ENCODE data around the gene RAI2. TPM values are rescaled to one million over a fixed set of nuclear protein-coding genes. Genes with fewer than 3 reads are reported as not detected.

Gene RAI2
- total RNA-seq, 1 experiment from 2014 or later = 0.77 TPM

DNA sequence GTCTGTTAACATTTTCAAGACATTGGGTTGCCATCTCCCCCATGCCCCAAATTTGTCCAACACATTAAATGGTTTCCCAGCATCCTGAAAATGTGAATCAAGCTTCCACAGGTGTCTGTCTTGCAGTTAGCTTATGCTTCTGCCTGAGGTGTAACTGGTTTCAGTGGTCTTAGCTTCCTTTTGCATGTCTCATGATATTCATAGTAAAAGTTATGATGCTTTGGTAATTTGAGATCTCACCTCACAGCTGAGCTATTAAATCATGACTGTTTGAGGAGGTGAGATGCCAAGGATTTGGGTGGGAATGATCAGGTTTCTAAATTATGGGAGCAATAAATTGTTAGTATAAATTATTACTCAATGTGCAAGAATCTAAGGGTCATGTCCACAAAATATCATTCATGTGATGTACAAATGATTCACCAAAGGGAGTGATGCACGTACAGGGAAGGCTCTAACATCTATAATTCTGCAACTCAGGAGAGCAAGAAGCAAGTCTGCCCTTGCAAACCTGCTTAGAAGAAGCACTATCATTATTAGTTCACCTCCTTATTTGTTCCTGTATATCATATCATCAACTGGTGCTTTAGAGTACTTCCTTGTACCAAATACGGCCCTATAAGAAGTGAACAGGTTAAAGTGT lies 17.1 kb upstream of the RAI2 start:
- ATAC-seq (no peak), DNase-seq (ENCODE audit: low spot score) (no peak)
- Mint-ChIP-seq H3K36me3 (no peaks in the 10 kb centered on the region), H3K4me1 (peaks cover 4% of the 10 kb centered on the region), H3K4me3 (no peak overlapping the region), H3K27ac (no peak overlapping the region), H3K9me3 (no peaks in the 10 kb centered on the region), H3K27me3 (ENCODE audit: low read depth) (peaks cover 19% of the 10 kb centered on the region)
- ChIA-PET POLR2A (no interaction called here), CTCF (interaction anchor here (1.7 kb wide), 1 partner anchor 66 kb away, joined by 4 read pairs; no protein-coding TSS in a partner anchor)
- TF ChIP-seq NR3C1 (CRISPR knock-in tag; conservative IDR thresholded peaks at IDR 0.05; ENCODE audit: low read depth) (no peak), CREB1 (CRISPR knock-in tag; IDR thresholded peaks at IDR 0.05) (no peak)
- TF ChIP-seq, protein P1, sequence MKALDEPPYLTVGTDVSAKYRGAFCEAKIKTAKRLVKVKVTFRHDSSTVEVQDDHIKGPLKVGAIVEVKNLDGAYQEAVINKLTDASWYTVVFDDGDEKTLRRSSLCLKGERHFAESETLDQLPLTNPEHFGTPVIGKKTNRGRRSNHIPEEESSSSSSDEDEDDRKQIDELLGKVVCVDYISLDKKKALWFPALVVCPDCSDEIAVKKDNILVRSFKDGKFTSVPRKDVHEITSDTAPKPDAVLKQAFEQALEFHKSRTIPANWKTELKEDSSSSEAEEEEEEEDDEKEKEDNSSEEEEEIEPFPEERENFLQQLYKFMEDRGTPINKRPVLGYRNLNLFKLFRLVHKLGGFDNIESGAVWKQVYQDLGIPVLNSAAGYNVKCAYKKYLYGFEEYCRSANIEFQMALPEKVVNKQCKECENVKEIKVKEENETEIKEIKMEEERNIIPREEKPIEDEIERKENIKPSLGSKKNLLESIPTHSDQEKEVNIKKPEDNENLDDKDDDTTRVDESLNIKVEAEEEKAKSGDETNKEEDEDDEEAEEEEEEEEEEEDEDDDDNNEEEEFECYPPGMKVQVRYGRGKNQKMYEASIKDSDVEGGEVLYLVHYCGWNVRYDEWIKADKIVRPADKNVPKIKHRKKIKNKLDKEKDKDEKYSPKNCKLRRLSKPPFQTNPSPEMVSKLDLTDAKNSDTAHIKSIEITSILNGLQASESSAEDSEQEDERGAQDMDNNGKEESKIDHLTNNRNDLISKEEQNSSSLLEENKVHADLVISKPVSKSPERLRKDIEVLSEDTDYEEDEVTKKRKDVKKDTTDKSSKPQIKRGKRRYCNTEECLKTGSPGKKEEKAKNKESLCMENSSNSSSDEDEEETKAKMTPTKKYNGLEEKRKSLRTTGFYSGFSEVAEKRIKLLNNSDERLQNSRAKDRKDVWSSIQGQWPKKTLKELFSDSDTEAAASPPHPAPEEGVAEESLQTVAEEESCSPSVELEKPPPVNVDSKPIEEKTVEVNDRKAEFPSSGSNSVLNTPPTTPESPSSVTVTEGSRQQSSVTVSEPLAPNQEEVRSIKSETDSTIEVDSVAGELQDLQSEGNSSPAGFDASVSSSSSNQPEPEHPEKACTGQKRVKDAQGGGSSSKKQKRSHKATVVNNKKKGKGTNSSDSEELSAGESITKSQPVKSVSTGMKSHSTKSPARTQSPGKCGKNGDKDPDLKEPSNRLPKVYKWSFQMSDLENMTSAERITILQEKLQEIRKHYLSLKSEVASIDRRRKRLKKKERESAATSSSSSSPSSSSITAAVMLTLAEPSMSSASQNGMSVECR (CRISPR knock-in tag; IDR thresholded peaks at IDR 0.05; ENCODE audit: borderline replicate concordance) = no peak
- TF ChIP-seq, protein P2, sequence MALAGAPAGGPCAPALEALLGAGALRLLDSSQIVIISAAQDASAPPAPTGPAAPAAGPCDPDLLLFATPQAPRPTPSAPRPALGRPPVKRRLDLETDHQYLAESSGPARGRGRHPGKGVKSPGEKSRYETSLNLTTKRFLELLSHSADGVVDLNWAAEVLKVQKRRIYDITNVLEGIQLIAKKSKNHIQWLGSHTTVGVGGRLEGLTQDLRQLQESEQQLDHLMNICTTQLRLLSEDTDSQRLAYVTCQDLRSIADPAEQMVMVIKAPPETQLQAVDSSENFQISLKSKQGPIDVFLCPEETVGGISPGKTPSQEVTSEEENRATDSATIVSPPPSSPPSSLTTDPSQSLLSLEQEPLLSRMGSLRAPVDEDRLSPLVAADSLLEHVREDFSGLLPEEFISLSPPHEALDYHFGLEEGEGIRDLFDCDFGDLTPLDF (CRISPR knock-in tag; IDR thresholded peaks at IDR 0.05) = no peak

DNA sequence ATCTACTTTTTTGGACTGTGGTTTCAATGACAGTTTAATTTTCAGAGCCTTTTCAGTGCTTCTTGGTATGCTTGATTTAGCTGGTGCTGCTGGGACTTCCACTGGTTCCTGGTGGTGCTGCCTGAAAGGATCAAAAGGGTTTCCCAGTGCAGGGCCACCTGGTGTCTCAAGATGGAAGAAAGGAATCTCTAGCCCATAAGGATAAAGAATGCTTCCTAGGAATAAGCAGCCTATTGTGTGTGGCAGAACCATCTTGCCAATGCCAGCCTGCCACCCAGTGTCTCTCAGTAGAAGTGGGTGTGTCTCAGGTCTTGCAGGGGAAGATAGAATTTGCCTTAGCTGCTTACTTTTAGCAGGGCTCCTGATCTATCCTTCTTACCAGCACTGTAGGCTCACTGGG lies 15.0 kb upstream of the RAI2 start:
- Mint-ChIP-seq H3K9me3 (no peaks in the 10 kb centered on the region), H3K4me3 (no peak overlapping the region), H3K27ac (no peak overlapping the region), H3K27me3 (ENCODE audit: low read depth) (peaks cover 7% of the 10 kb centered on the region), H3K36me3 (no peaks in the 10 kb centered on the region), H3K4me1 (peaks cover 4% of the 10 kb centered on the region)
- no peak for DNase-seq (ENCODE audit: low spot score)
- TF ChIP-seq, protein P3, sequence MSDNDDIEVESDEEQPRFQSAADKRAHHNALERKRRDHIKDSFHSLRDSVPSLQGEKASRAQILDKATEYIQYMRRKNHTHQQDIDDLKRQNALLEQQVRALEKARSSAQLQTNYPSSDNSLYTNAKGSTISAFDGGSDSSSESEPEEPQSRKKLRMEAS (CRISPR knock-in tag; IDR thresholded peaks at IDR 0.05) = no peak
- no peak for TF ChIP-seq ELF4 (CRISPR knock-in tag; IDR thresholded peaks at IDR 0.05; ENCODE audit: low read depth)
- TF ChIP-seq ZNF423 (CRISPR knock-in tag; IDR thresholded peaks at IDR 0.05) = no peak
- TF ChIP-seq, protein P4, sequence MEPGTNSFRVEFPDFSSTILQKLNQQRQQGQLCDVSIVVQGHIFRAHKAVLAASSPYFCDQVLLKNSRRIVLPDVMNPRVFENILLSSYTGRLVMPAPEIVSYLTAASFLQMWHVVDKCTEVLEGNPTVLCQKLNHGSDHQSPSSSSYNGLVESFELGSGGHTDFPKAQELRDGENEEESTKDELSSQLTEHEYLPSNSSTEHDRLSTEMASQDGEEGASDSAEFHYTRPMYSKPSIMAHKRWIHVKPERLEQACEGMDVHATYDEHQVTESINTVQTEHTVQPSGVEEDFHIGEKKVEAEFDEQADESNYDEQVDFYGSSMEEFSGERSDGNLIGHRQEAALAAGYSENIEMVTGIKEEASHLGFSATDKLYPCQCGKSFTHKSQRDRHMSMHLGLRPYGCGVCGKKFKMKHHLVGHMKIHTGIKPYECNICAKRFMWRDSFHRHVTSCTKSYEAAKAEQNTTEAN (CRISPR knock-in tag; IDR thresholded peaks at IDR 0.05) = no peak
- TF ChIP-seq ZNF317 (CRISPR knock-in tag; IDR thresholded peaks at IDR 0.05; ENCODE audit: borderline replicate concordance, low read depth) = no peak
- no peak for TF ChIP-seq ZNF396 (CRISPR knock-in tag; IDR thresholded peaks at IDR 0.05; ENCODE audit: borderline replicate concordance)
- TF ChIP-seq ZNF671 (CRISPR knock-in tag; IDR thresholded peaks at IDR 0.05) = no peak
- TF ChIP-seq ZNF232 (CRISPR knock-in tag; IDR thresholded peaks at IDR 0.05) = no peak
- no peak for TF ChIP-seq GABPB1 (CRISPR knock-in tag; IDR thresholded peaks at IDR 0.05)
- peak; percentile 52 for ATAC-seq
- CTCF ChIA-PET = interaction anchor here (1.2 kb wide), 1 partner anchor 63 kb away, joined by 4 read pairs; no protein-coding TSS in a partner anchor
- POLR2A ChIA-PET = no interaction called here

DNA sequence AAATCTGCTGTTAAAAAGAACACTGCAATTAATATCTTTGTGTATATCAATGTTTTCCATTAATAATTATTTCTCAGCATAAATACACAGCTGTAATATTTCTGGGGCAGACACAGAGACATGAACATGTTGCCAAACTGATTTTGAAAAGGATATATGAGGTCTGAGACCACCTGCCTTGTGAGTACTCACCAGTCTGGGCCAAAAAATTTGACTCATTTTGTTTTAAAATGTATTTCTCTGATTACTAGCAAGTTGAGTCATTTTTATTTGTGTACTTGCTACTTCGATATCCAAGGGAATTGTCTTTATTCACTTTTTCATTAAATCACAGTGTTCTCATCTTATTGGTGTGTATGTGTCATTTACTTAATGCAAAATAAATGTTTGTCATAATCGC lies 8.5 kb upstream of the RAI2 start:
- no peak for ATAC-seq
- Mint-ChIP-seq H3K27ac (no peak overlapping the region), H3K36me3 (no peaks in the 10 kb centered on the region), H3K4me1 (no peaks in the 10 kb centered on the region), H3K9me3 (no peaks in the 10 kb centered on the region), H3K27me3 (ENCODE audit: low read depth) (peaks cover 24% of the 10 kb centered on the region), H3K4me3 (no peak overlapping the region)
- CTCF ChIA-PET = no interaction called here
- DNase-seq (ENCODE audit: low spot score) = no peak
- TF ChIP-seq RORB (CRISPR knock-in tag; IDR thresholded peaks at IDR 0.05) (no peak), ZNF317 (CRISPR knock-in tag; IDR thresholded peaks at IDR 0.05; ENCODE audit: borderline replicate concordance, low read depth) (no peak), CREM (CRISPR knock-in tag; IDR thresholded peaks at IDR 0.05) (no peak)
- TF ChIP-seq, protein P5, sequence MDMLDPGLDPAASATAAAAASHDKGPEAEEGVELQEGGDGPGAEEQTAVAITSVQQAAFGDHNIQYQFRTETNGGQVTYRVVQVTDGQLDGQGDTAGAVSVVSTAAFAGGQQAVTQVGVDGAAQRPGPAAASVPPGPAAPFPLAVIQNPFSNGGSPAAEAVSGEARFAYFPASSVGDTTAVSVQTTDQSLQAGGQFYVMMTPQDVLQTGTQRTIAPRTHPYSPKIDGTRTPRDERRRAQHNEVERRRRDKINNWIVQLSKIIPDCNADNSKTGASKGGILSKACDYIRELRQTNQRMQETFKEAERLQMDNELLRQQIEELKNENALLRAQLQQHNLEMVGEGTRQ (CRISPR knock-in tag; IDR thresholded peaks at IDR 0.05) = no peak
- TF ChIP-seq, protein P6, sequence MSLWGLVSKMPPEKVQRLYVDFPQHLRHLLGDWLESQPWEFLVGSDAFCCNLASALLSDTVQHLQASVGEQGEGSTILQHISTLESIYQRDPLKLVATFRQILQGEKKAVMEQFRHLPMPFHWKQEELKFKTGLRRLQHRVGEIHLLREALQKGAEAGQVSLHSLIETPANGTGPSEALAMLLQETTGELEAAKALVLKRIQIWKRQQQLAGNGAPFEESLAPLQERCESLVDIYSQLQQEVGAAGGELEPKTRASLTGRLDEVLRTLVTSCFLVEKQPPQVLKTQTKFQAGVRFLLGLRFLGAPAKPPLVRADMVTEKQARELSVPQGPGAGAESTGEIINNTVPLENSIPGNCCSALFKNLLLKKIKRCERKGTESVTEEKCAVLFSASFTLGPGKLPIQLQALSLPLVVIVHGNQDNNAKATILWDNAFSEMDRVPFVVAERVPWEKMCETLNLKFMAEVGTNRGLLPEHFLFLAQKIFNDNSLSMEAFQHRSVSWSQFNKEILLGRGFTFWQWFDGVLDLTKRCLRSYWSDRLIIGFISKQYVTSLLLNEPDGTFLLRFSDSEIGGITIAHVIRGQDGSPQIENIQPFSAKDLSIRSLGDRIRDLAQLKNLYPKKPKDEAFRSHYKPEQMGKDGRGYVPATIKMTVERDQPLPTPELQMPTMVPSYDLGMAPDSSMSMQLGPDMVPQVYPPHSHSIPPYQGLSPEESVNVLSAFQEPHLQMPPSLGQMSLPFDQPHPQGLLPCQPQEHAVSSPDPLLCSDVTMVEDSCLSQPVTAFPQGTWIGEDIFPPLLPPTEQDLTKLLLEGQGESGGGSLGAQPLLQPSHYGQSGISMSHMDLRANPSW (CRISPR knock-in tag; conservative IDR thresholded peaks at IDR 0.05; ENCODE audit: low read depth) = no peak
- POLR2A ChIA-PET = no interaction called here
